PC-3 (cell line): ENCODE measurements around the gene ATP8A2. TPM values are rescaled to one million over a fixed set of nuclear protein-coding genes. Genes with fewer than 3 reads are reported as not detected.

Source experiments
- ATAC-seq: fragments of 200-7000 bp; cut with Tn5 transposase; 2 replicates; pipeline ENCODE4 v1.9.1; 2020; ENCODE audit warnings: mild to moderate bottlenecking, moderate library complexity
- BruUV-seq: library from RNA; stranded (reverse); fragments of 400-500 nt; replicated peaks from 2 replicates; lab custom pipeline; 2021; lab: Mats Ljungman, UMichigan
- CTCF ChIA-PET: fragments of 300-600 bp; sonication (Branson Sonifier 250); formaldehyde crosslinking; loops from one replicate; lab custom pipeline; 2022; ENCODE audit warnings: antibody characterized with exemption; lab: Charles Lee
- POLR2A ChIA-PET: fragments of 300-600 bp; sonication (Branson Sonifier 250); formaldehyde crosslinking; loops from one replicate; lab custom pipeline; 2022; ENCODE audit warnings: antibody characterized with exemption; ENCODE audit not compliant: unreplicated experiment; lab: Charles Lee
- DNase-seq: peaks from one replicate; pipeline ENCODE4 v3.0.0-alpha.2; 2015
- H2AFZ ChIP-seq: fragments of 300-600 bp; sonication (generic); 2 replicates; pipeline ENCODE4 v1.6.0; 2016; ENCODE audit warnings: antibody characterized with exemption, low read length
- H3F3A ChIP-seq: fragments of 300-600 bp; sonication (generic); one replicate; pipeline ENCODE4 v1.6.0; 2017; ENCODE audit warnings: antibody characterized with exemption, low read length, control low read depth, mild to moderate bottlenecking; ENCODE audit not compliant: unreplicated experiment
- H3K27ac ChIP-seq: fragments of 300-600 bp; sonication (generic); 2 replicates; pipeline ENCODE4 v1.5.1; 2016; ENCODE audit warnings: mild to moderate bottlenecking, low read length
- H3K27me3 ChIP-seq: fragments of 300-600 bp; sonication (generic); 2 replicates; pipeline ENCODE4 v1.6.1; 2016; ENCODE audit warnings: low read length, mixed read lengths
- H3K36me3 ChIP-seq: fragments of 300-600 bp; sonication (generic); 2 replicates; pipeline ENCODE4 v1.6.1; 2016; ENCODE audit warnings: low read depth, mixed run types, low read length, mixed read lengths
- H3K4me1 ChIP-seq: fragments of 300-600 bp; sonication (generic); 2 replicates; pipeline ENCODE4 v1.5.1; 2016; ENCODE audit warnings: low read length; ENCODE audit not compliant: insufficient read depth
- H3K4me2 ChIP-seq: fragments of 300-600 bp; sonication (generic); 2 replicates; pipeline ENCODE4 v1.6.0; 2016; ENCODE audit warnings: low read length
- H3K4me3 ChIP-seq: fragments of 300-600 bp; sonication (generic); 2 replicates; pipeline ENCODE4 v1.5.1; 2016; ENCODE audit warnings: mild to moderate bottlenecking, low read length, mixed read lengths
- H3K79me2 ChIP-seq: fragments of 300-600 bp; sonication (generic); 2 replicates; pipeline ENCODE4 v1.6.1; 2017; ENCODE audit warnings: low read length, mixed read lengths
- H3K9ac ChIP-seq: fragments of 300-600 bp; sonication (generic); 2 replicates; pipeline ENCODE4 v1.6.0; 2016; ENCODE audit warnings: mild to moderate bottlenecking, low read length
- H3K9me2 ChIP-seq: fragments of 300-600 bp; sonication (generic); replicated peaks from 2 replicates; pipeline ENCODE4 v1.6.1; 2016; ENCODE audit warnings: mixed run types, low read length, mixed read lengths
- H3K9me3 ChIP-seq: fragments of 300-600 bp; sonication (generic); 2 replicates; pipeline ENCODE4 v1.6.1; 2016; ENCODE audit warnings: low read length, mixed read lengths
- H4K20me1 ChIP-seq: fragments of 300-600 bp; sonication (generic); 2 replicates; pipeline ENCODE4 v1.6.1; 2016; ENCODE audit warnings: low read length, mixed read lengths
- CTCF ChIP-seq: fragments of 300-600 bp; sonication (generic); conservative IDR thresholded peaks from 2 replicates; pipeline ENCODE4 v1.5.1; 2017; ENCODE audit warnings: antibody characterized with exemption, low read depth, mild to moderate bottlenecking, low read length
- EZH2 ChIP-seq: fragments of 300-600 bp; sonication (generic); IDR thresholded peaks from one replicate; pipeline ENCODE4 v1.6.1; 2017; ENCODE audit warnings: antibody characterized with exemption, mild to moderate bottlenecking, low read length; ENCODE audit not compliant: unreplicated experiment
- EZH2phosphoT487 ChIP-seq: fragments of 300-600 bp; sonication (generic); IDR thresholded peaks from 2 replicates; pipeline ENCODE4 v1.6.1; 2018; ENCODE audit warnings: mild to moderate bottlenecking, antibody characterized with exemption, low read length, borderline replicate concordance
- intact Hi-C: fragments of 100-400 bp; cut with micrococcal nuclease; formaldehyde crosslinking; loops from 2 replicates; pipeline ENCODE4 v1.9.0; 2023
- total RNA-seq: library from RNA; depleted of rRNA; stranded (reverse); fragments of >200 nt; gene quantifications from 2 replicates; pipeline ENCODE4 v1.2.3, GENCODE V29; 2014

ATP8A2 gene
- total RNA-seq, 1 experiment from 2014 or later, result 0.04 TPM

GRCh38 chr13:25630329-25630900, 258.6 kb downstream of the ATP8A2 start:
- no peak overlapping the region for H2AFZ ChIP-seq
- H3F3A ChIP-seq, result no peaks in the 10 kb centered on the region
- no peaks in the 10 kb centered on the region for H3K9me2 ChIP-seq
- no peaks in the 10 kb centered on the region for H3K36me3 ChIP-seq
- no peak overlapping the region for H3K27ac ChIP-seq
- ATAC-seq, result no peak
- no peaks in the 10 kb centered on the region for H4K20me1 ChIP-seq
- no peak overlapping the region for H3K4me3 ChIP-seq
- no peaks in the 10 kb centered on the region for H3K79me2 ChIP-seq
- no peaks in the 10 kb centered on the region for H3K9me3 ChIP-seq
- ChIA-PET CTCF (no interaction called here), POLR2A (no interaction called here)
- no peak overlapping the region for H3K9ac ChIP-seq
- no peak for DNase-seq
- TF ChIP-seq CTCF, result no peak
- no peak for TF ChIP-seq EZH2phosphoT487
- no peak for TF ChIP-seq EZH2
- no TSS peak for BruUV-seq
- no peak overlapping the region for H3K4me2 ChIP-seq
- intact Hi-C loops, result no loop called here
- H3K4me1 ChIP-seq, result no peaks in the 10 kb centered on the region
- H3K27me3 ChIP-seq, result peaks cover 12% of the 10 kb centered on the region; the same call in 1 of the 2 replicates

GRCh38 chr13:25632166-25632888, 260.6 kb downstream of the ATP8A2 start:
- no peak for DNase-seq
- TF ChIP-seq EZH2phosphoT487 (no peak), CTCF (no peak), EZH2 (no peak)
- Histone ChIP-seq H3K36me3 (no peaks in the 10 kb centered on the region), H4K20me1 (no peaks in the 10 kb centered on the region), H3K4me3 (no peak overlapping the region), H3F3A (no peaks in the 10 kb centered on the region), H3K9me2 (no peaks in the 10 kb centered on the region), H3K9ac (no peak overlapping the region), H3K27ac (no peak overlapping the region), H3K27me3 (peaks cover 13% of the 10 kb centered on the region; the same call in 1 of the 2 replicates), H3K4me2 (no peak overlapping the region), H2AFZ (no peak overlapping the region), H3K79me2 (no peaks in the 10 kb centered on the region), H3K9me3 (no peaks in the 10 kb centered on the region), H3K4me1 (no peaks in the 10 kb centered on the region)
- no TSS peak for BruUV-seq
- no peak for ATAC-seq
- intact Hi-C loops, result no loop called here
- ChIA-PET POLR2A (no interaction called here), CTCF (no interaction called here)

DNA sequence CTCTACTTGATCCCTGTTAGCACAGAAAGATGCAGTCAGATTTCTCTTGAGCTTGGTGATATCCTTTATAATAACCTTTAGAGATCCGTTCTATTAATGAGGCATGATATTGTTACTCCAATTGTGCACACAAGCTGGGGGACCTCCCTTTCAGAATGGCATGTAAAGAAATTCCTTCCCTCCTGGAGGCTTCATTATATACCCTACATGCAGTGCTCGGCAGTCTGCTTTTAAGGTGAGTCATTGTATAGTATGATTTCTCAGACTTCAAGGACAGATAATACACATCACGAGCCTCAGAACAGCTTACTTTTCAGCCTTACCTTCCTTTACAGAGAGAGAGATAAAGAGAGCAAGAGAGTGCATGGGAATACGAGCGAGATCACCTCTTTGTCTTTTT, 261.3 kb downstream of the ATP8A2 start:
- H3K4me1 ChIP-seq, result no peaks in the 10 kb centered on the region
- no peak for ATAC-seq
- H3F3A ChIP-seq, result no peaks in the 10 kb centered on the region
- no peak for TF ChIP-seq CTCF
- TF ChIP-seq EZH2, result no peak
- intact Hi-C loops, result no loop called here
- no peak overlapping the region for H3K27ac ChIP-seq
- no peak for DNase-seq
- H3K4me3 ChIP-seq, result no peak overlapping the region
- ChIA-PET CTCF (no interaction called here), POLR2A (no interaction called here)
- H3K36me3 ChIP-seq, result no peaks in the 10 kb centered on the region
- no TSS peak for BruUV-seq
- no peaks in the 10 kb centered on the region for H3K9me3 ChIP-seq
- H2AFZ ChIP-seq, result no peak overlapping the region
- H3K79me2 ChIP-seq, result no peaks in the 10 kb centered on the region
- peaks cover 13% of the 10 kb centered on the region; the same call in 1 of the 2 replicates for H3K27me3 ChIP-seq
- no peaks in the 10 kb centered on the region for H3K9me2 ChIP-seq
- no peaks in the 10 kb centered on the region for H4K20me1 ChIP-seq
- no peak overlapping the region for H3K4me2 ChIP-seq
- H3K9ac ChIP-seq, result no peak overlapping the region
